Esophagus squamous epithelium (tissue), 4 donors: ENCODE data around the gene GANAB.
"Not testable (repeated sequence)": the region's sequence is repeated elsewhere in the genome, so short reads cannot be mapped to it uniquely, and the experiment has no call there.

Experiments used
- CTCF ChIP-seq, 6 experiments: fragments of 450-650 bp in 4 of 6; fragments of 200-600 bp in 2 of 6; sonication (generic) in 2 of 6; IDR thresholded peaks; one replicate each; pipeline ENCODE4 v1.5.1; 2016 to 2019; ENCODE audit warnings: antibody characterized with exemption in 6 of 6, mild to moderate bottlenecking in 4 of 6, moderate library complexity in 4 of 6
- POLR2A ChIP-seq, 4 donors: fragments of 450-650 bp; IDR thresholded peaks; one replicate each; pipeline ENCODE4 v1.6.1; 2017; ENCODE audit warnings: antibody characterized with exemption in 4 of 4, mild to moderate bottlenecking in 4 of 4, moderate library complexity in 3 of 4

DNA sequence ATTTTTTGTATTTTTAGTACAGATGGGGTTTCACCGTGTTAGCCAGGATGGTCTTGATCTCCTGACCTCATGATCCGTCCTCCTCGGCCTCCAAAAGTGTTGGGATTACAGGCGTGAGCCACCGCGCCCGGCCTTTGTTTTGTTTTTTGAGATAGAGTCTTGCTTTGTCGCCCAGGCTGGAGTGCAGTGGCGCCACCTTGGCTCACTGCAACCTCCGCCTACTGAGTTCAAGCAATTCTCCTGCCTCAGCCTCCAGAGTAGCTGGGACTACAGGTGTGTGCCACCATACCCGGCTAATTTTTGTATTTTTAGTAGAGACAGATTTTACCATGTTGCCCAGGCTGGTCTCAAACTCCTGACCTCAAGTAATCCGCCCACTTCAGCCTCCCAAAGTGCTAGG is 3.9 kb upstream of the GANAB start:
- not testable (repeated sequence) for TF ChIP-seq CTCF, POLR2A (IDR thresholded peaks at IDR 0.05)
